Measurements from ENCODE around the gene DNAJC1.

The DNAJC1 gene

DNA sequence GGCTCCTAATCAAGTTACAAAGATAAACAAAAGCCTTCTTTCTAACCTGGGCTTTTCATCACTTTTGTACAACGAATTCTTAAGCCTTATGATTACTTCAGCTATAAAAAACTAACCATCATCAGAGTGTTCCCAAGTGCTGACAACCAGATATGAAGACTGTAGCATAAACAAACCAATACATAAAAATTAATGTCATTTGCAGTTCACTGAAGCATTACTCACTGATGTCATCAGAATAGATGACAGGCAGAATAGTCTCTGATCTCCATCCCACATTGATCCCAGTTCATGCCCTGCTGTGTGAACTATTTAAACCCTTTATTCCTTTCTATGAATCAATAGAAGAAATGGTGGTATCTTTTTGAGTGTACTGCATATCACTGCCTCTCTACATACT lies 84.4 kb downstream of the DNAJC1 start (continued):
- TF ChIP-seq, protein P1, sequence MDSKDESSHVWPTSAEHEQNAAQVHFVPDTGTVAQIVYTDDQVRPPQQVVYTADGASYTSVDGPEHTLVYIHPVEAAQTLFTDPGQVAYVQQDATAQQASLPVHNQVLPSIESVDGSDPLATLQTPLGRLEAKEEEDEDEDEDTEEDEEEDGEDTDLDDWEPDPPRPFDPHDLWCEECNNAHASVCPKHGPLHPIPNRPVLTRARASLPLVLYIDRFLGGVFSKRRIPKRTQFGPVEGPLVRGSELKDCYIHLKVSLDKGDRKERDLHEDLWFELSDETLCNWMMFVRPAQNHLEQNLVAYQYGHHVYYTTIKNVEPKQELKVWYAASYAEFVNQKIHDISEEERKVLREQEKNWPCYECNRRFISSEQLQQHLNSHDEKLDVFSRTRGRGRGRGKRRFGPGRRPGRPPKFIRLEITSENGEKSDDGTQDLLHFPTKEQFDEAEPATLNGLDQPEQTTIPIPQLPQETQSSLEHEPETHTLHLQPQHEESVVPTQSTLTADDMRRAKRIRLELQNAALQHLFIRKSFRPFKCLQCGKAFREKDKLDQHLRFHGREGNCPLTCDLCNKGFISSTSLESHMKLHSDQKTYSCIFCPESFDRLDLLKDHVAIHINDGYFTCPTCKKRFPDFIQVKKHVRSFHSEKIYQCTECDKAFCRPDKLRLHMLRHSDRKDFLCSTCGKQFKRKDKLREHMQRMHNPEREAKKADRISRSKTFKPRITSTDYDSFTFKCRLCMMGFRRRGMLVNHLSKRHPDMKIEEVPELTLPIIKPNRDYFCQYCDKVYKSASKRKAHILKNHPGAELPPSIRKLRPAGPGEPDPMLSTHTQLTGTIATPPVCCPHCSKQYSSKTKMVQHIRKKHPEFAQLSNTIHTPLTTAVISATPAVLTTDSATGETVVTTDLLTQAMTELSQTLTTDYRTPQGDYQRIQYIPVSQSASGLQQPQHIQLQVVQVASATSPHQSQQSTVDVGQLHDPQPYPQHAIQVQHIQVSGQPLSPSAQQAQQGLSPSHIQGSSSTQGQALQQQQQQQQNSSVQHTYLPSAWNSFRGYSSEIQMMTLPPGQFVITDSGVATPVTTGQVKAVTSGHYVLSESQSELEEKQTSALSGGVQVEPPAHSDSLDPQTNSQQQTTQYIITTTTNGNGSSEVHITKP (tag by site-specific recombination; IDR thresholded peaks at IDR 0.05): no peak
- TF ChIP-seq ZNF391 (tag by site-specific recombination; IDR thresholded peaks at IDR 0.05; ENCODE audit: borderline replicate concordance, low read depth) (no peak), ZNF214 (tag by site-specific recombination; IDR thresholded peaks at IDR 0.05; ENCODE audit: borderline replicate concordance) (no peak), SP7 (tag by site-specific recombination; IDR thresholded peaks at IDR 0.05) (peak; percentile 89), ZNF24 (tag by site-specific recombination; IDR thresholded peaks at IDR 0.05) (0 out of 2 replicates have a peak, but pooled peaks have one; percentile 77)
- TF ChIP-seq, protein P2, sequence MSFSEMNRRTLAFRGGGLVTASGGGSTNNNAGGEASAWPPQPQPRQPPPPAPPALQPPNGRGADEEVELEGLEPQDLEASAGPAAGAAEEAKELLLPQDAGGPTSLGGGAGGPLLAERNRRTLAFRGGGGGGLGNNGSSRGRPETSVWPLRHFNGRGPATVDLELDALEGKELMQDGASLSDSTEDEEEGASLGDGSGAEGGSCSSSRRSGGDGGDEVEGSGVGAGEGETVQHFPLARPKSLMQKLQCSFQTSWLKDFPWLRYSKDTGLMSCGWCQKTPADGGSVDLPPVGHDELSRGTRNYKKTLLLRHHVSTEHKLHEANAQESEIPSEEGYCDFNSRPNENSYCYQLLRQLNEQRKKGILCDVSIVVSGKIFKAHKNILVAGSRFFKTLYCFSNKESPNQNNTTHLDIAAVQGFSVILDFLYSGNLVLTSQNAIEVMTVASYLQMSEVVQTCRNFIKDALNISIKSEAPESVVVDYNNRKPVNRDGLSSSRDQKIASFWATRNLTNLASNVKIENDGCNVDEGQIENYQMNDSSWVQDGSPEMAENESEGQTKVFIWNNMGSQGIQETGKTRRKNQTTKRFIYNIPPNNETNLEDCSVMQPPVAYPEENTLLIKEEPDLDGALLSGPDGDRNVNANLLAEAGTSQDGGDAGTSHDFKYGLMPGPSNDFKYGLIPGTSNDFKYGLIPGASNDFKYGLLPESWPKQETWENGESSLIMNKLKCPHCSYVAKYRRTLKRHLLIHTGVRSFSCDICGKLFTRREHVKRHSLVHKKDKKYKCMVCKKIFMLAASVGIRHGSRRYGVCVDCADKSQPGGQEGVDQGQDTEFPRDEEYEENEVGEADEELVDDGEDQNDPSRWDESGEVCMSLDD (tag by site-specific recombination; IDR thresholded peaks at IDR 0.05): no peak

DNA sequence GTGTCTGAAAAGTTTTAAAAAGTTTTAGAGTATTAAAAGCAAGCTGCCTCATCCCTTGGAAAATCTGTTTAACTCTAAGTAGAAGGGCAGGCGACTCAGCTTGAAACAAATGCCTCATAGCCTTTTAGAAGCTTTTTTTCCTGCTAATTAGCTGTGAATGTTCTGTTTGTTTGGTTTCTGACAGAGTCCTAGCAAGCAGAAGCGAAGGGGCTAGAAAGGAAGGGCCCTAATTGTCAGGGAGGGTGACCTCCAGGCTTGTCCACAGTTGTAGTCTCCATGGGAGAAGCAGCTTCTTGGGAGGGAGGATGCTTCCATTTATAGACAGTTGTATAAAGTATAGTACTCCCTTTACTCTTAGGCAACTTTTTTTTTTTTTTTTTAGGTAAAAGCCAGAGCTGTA lies 90.9 kb downstream of the DNAJC1 start:
- H3K4me3 ChIP-seq (ENCODE audit: low read depth, low read length): no peak overlapping the region
- CTCF ChIA-PET: interaction anchor here (0.6 to 1.0 kb wide), 2 partner anchors 31 to 181 kb away, joined by 3 to 5 read pairs; no protein-coding TSS in a partner anchor
- no peaks in the 10 kb centered on the region for H3K9me3 ChIP-seq (ENCODE audit: control insufficient read depth, insufficient read depth, low read depth, low read length)
- TF ChIP-seq, protein P3, sequence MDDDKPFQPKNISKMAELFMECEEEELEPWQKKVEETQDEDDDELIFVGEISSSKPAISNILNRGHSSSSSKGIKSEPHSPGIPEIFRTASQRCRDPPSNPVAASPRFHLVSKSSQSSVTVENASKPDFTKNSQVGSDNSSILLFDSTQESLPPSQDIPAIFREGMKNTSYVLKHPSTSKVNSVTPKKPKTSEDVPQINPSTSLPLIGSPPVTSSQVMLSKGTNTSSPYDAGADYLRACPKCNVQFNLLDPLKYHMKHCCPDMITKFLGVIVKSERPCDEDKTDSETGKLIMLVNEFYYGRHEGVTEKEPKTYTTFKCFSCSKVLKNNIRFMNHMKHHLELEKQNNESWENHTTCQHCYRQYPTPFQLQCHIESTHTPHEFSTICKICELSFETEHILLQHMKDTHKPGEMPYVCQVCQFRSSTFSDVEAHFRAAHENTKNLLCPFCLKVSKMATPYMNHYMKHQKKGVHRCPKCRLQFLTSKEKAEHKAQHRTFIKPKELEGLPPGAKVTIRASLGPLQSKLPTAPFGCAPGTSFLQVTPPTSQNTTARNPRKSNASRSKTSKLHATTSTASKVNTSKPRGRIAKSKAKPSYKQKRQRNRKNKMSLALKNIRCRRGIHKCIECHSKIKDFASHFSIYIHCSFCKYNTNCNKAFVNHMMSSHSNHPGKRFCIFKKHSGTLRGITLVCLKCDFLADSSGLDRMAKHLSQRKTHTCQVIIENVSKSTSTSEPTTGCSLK (tag by site-specific recombination; IDR thresholded peaks at IDR 0.05): no peak
- peak; percentile 37; the same call in 1 of the 2 replicates for TF ChIP-seq WT1 (tag by site-specific recombination; IDR thresholded peaks at IDR 0.05)
- POLR2A ChIA-PET: no interaction called here
- H3K36me3 ChIP-seq (ENCODE audit: control insufficient read depth in 2 of 2, insufficient read depth in 1 of 2, low read length in 2 of 2): no peaks in the 10 kb centered on the region
- H3K27ac ChIP-seq (ENCODE audit: extremely low read depth, low read depth, low read length): no peak overlapping the region
- no peaks in the 10 kb centered on the region for H3K4me1 ChIP-seq (ENCODE audit: control insufficient read depth, insufficient read depth, low read length)

DNA sequence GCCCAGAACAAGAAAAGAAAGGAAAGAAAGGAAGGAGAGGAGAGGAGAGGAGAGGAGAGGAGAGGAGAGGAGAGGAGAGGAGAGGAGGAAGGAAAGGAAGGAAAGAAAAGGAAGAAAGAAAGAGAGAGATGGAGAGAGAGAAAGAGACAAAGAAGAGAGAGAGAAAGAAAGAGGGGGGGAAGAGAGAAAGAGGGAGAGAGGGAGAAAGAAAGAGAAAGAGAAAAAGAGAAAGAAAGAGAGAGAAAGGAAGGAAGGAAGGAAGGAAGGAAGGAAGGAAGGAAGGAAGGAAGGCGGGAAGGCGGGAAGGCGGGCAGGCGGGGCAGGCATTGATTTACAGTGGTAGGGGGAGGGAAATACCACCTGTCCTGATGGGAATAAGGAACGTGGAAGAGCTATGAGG lies 92.7 kb downstream of the DNAJC1 start:
- no peaks in the 10 kb centered on the region for H3K9me3 ChIP-seq (ENCODE audit: control insufficient read depth, insufficient read depth, low read depth, low read length)
- H3K36me3 ChIP-seq (ENCODE audit: control insufficient read depth in 2 of 2, insufficient read depth in 1 of 2, low read length in 2 of 2): no peaks in the 10 kb centered on the region
- no peaks in the 10 kb centered on the region for H3K4me1 ChIP-seq (ENCODE audit: control insufficient read depth, insufficient read depth, low read length)
- POLR2A ChIA-PET: no interaction called here
- no peak overlapping the region for H3K4me3 ChIP-seq (ENCODE audit: low read depth, low read length)
- no peak overlapping the region for H3K27ac ChIP-seq (ENCODE audit: extremely low read depth, low read depth, low read length)
- TF ChIP-seq, protein P4, sequence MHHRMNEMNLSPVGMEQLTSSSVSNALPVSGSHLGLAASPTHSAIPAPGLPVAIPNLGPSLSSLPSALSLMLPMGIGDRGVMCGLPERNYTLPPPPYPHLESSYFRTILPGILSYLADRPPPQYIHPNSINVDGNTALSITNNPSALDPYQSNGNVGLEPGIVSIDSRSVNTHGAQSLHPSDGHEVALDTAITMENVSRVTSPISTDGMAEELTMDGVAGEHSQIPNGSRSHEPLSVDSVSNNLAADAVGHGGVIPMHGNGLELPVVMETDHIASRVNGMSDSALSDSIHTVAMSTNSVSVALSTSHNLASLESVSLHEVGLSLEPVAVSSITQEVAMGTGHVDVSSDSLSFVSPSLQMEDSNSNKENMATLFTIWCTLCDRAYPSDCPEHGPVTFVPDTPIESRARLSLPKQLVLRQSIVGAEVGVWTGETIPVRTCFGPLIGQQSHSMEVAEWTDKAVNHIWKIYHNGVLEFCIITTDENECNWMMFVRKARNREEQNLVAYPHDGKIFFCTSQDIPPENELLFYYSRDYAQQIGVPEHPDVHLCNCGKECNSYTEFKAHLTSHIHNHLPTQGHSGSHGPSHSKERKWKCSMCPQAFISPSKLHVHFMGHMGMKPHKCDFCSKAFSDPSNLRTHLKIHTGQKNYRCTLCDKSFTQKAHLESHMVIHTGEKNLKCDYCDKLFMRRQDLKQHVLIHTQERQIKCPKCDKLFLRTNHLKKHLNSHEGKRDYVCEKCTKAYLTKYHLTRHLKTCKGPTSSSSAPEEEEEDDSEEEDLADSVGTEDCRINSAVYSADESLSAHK (tag by site-specific recombination; IDR thresholded peaks at IDR 0.05): no peak
- TF ChIP-seq PRDM1 (tag by site-specific recombination; IDR thresholded peaks at IDR 0.05) (peak; percentile 74; the same call in 1 of the 2 replicates), ZNF366 (tag by site-specific recombination; conservative IDR thresholded peaks at IDR 0.05) (peak; percentile 89)
- CTCF ChIA-PET: interaction anchor here (0.6 kb wide), 2 partner anchors 185 to 386 kb away, joined by 4 read pairs; no protein-coding TSS in a partner anchor
